Measurements from ENCODE around the gene SMC5.

- TF ChIP-seq, protein P1, sequence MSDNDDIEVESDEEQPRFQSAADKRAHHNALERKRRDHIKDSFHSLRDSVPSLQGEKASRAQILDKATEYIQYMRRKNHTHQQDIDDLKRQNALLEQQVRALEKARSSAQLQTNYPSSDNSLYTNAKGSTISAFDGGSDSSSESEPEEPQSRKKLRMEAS (IDR thresholded peaks at IDR 0.05) = no peak
- TF ChIP-seq TAF1 (IDR thresholded peaks at IDR 0.05; ENCODE audit: low read depth) = no peak
- no peak for TF ChIP-seq EGR1 (IDR thresholded peaks at IDR 0.05)
- TF ChIP-seq NFIC (IDR thresholded peaks at IDR 0.05) = no peak
- no peak for TF ChIP-seq CEBPB (IDR thresholded peaks at IDR 0.05)
- TF ChIP-seq ZBTB7A (IDR thresholded peaks at IDR 0.05; ENCODE audit: low read depth) = no peak
- TF ChIP-seq, protein P2, sequence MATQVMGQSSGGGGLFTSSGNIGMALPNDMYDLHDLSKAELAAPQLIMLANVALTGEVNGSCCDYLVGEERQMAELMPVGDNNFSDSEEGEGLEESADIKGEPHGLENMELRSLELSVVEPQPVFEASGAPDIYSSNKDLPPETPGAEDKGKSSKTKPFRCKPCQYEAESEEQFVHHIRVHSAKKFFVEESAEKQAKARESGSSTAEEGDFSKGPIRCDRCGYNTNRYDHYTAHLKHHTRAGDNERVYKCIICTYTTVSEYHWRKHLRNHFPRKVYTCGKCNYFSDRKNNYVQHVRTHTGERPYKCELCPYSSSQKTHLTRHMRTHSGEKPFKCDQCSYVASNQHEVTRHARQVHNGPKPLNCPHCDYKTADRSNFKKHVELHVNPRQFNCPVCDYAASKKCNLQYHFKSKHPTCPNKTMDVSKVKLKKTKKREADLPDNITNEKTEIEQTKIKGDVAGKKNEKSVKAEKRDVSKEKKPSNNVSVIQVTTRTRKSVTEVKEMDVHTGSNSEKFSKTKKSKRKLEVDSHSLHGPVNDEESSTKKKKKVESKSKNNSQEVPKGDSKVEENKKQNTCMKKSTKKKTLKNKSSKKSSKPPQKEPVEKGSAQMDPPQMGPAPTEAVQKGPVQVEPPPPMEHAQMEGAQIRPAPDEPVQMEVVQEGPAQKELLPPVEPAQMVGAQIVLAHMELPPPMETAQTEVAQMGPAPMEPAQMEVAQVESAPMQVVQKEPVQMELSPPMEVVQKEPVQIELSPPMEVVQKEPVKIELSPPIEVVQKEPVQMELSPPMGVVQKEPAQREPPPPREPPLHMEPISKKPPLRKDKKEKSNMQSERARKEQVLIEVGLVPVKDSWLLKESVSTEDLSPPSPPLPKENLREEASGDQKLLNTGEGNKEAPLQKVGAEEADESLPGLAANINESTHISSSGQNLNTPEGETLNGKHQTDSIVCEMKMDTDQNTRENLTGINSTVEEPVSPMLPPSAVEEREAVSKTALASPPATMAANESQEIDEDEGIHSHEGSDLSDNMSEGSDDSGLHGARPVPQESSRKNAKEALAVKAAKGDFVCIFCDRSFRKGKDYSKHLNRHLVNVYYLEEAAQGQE (IDR thresholded peaks at IDR 0.05; ENCODE audit: low read depth) = no peak
- TF ChIP-seq FOXM1 (IDR thresholded peaks at IDR 0.05; ENCODE audit: borderline replicate concordance, low read depth) = no peak
- TF ChIP-seq EP300 (IDR thresholded peaks at IDR 0.05; ENCODE audit: borderline replicate concordance) = no peak
Measured at GRCh38 chr9:70278305-70278704, 19.5 kb downstream of the SMC5 start.

All from Ishikawa (cell line).